Dedifferentiated amniotic fluid mesenchymal stem cell (primary cell): Measurements from ENCODE around the gene ZMYM4.
A peak's percentile ranks its signal among the peaks of the same experiment; 100 is the strongest.
"Not testable (repeated sequence)": the region's sequence is repeated elsewhere in the genome, so short reads cannot be mapped to it uniquely, and the experiment has no call there.

ENCODE experiments used
- DNase-seq: peaks from one replicate; pipeline ENCODE4 v3.0.0-alpha.2; 2016; ENCODE audit errors: extremely low spot score

ZMYM4 gene

GRCh38 chr1:35268282-35269200 is at the start of gene ZMYM4:
Gene ZMYM4, plus strand, starts transcription at chr1:35268709. Its CDS starts 338 bp downstream, at chr1:35269047.
- DNase-seq = peak; percentile 99

DNA sequence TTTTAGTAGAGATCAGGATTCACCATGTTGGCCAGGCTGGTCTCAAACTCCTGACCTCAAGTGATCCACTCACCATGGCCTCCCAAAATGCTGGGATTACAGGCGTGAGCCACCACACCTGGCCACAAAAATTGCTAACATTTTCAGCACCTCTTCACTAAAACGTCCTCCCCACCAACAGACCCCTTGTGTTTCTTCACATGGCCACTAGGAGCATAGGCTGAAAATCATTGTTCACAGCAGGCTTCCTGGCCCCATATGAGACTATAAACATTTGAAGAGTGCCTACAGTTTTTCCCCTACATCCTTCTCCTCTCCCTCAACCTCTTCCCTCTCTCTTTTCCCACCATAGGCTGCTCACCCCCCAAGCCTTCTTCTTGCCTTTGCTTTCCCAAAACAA is 47.5 kb upstream of the ZMYM4 start:
- no peak for DNase-seq

DNA sequence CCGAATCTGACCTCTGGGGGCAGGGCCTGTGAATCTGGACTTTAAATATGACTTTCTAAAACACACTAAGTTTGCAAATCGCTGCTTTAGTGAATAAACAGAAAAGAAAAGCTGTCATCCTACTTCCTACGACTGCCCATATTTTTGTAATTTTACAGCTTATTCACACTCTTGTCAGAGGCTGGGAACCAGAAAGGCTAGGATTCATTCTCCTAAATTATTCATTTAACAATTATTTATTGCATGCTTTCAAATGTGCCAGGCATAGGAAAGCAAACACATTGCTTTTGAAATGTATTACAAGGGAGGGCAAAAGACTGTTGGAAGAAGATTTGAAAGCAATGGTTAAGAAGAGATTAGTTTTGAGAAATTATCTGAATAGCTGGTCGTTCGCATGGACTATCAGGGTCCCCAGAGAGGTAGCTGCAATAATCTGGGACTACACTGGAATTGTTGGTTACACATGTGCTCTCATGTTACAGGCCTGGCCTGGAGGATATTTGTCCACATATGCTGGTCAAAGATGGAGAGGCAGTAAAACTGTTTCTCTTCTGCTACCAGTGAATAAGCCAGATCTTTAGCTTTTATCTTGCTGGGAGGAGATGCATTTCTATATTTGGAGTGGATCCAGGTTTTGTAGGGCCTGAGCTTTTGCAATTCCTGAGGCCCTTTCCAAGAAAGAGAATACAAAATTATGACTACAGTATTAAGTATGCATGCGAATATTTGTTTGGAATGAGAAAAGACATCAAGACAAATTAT is 46.0 kb upstream of the ZMYM4 start:
- DNase-seq = peak; percentile 86

DNA sequence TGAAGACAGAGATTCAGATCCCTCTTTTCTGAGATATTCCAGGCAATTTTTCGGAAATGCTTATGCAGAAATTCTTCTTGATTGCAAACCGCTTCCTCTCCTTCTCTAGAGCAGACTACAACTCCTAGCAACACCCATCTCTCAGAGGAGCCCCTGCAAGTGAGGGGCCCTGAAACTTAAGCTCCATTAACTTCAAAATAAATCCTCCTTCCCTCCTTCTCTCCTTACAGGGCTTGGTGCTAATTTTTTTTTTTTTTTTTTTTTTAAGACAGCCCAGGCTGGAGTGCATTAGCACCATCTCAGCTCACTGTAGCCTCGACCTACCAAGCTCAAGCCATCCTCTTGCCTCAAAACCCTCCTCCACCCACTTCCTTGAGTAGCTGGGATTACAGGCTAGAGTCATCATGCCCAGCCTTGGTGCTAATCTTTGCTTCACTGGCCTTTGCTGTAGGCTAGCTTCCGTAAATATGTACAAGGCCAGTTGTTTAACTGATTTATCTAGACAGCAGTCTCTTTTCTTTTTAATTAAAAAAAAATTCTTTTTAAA is 45.4 kb upstream of the ZMYM4 start:
- DNase-seq = no peak

GRCh38 chr1:35226546-35226945 is 42.0 kb upstream of the ZMYM4 start:
- no peak for DNase-seq

GRCh38 chr1:35229587-35230360 is 38.7 kb upstream of the ZMYM4 start:
- no peak for DNase-seq

DNA sequence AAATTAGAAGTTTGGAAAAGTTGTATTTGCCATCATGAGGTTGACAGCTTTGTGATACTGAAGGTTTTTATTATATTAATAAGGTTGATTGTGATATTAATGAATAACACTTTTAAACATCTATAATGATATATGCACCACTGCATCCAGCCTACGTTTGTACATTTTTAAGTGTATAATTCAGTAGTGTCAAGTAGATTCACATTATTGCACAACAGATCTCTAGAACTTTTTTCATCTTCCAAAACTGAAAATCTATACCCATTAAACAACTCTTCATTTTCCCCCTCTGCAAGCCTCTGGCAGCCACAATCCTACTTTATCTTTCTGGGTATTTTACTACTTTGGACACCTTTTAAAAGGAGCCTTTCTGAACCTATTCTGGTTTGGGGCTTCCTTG is 37.2 kb upstream of the ZMYM4 start:
- DNase-seq = no peak

GRCh38 chr1:35236772-35237171 is 31.7 kb upstream of the ZMYM4 start:
- not testable (repeated sequence) for DNase-seq

GRCh38 chr1:35243691-35244090 is 24.8 kb upstream of the ZMYM4 start:
- no peak for DNase-seq

DNA sequence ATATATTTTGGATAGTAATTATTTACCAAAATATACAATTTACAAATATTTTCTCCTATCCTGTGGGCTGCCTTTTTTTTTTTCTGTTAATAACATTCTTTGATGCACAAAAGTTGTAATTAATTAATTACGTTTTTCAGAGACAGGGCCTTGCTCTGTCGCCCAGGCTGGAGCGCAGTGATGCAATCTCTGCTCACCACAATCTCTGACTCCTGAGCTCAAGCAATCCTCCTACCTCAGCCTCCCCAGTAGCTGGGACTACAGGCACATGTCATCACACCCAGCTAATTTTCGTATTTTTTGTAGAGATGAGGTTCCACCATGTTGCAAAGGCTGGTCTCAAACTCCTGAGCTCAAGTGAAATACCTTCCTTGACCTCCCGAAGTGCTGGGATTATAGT is 21.3 kb upstream of the ZMYM4 start:
- DNase-seq = no peak

DNA sequence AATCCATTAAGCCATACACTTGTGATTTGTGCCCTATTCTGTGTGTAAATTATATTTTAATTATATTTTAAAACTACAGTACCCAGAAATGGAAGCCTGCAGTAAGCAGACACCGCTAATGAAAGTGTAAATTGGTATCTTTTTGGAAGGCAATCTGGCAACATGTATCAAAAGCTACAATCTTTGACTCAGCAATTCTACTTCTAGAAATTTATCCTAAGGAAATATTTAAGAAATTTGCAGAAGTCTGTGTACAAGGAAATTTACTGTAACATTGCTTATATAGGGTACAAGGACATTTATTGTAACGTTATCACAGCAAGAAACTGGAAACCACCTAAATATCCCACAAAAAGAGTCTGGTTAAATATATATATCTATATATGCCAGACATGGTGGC is 14.6 kb upstream of the ZMYM4 start:
- DNase-seq = no peak

DNA sequence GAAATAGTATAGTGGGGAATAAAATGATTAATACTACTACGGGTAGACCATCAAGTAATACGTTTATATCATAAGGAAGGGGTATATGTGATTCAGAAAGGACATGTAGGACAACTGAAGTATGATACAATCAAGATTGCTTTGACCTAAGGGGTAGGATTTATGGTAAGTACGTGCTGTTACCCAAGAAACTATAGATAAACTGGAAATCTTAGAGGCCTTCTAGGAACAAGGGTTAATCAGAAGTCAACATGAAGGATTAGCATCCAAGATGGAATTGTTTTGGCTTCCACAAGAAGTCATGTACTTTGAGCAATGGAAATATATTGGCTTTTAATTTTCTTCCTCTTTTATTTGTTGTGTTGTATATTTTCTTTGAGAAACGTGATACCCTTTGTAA is 13.2 kb upstream of the ZMYM4 start:
- no peak for DNase-seq

DNA sequence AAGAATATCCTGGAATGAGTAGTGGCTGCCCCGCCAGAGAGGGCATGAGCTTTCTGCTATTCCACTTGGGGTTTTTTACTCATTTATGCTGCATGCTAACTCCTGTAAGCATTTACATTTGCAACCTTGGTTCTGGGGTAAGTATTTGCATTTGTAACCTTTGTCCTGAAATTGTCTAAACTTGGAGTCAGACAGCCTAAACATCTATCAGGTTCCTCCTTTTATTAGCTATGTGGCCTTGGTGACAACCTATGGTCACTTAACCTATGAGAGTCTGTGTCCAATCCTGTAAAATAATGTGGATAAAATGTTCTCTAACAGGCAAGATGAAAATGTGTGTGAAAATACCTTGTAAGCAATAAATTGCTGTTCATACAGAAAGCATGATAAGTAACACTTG is 8.9 kb upstream of the ZMYM4 start:
- DNase-seq = no peak

GRCh38 chr1:35261412-35262120 is 6.9 kb upstream of the ZMYM4 start:
- no peak for DNase-seq

DNA sequence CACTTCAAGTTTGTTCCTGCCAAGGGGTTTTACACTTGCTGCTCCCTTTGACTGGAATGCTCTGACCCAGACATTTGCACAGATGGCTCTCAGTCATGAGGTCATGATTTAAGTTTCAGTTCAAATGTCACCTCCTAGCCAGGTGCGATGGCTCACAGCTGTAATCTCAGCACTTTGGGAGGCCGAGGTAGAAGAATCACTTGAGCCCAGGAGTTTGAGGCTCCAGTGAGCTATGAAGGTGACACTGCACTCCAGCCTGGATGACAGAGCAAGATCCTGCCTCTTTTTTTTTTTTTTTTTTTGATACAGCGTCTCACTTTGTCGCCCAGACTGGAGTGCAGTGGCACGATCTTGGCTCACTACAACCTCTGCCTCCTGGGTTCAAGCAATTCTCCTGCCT is 4.5 kb upstream of the ZMYM4 start:
- no peak for DNase-seq

DNA sequence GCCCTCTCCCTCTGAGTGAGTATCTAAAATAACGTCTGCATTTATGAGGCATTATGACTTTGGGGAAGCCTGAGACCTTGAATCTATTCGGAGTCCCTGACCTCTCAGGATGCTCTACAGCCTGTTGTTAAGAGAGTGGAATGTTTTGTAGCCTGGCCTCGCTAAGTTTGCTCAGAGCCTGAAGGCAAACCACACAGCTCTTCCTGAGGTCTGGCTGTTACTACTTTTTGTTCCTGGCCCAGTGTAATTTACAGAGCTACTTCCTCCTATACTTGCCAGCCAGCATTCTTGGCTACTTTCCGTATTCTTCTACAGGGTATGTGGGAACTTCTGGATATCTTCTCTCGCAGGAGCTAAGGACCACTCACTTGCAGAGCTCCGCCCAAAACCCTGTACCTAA is 3.6 kb upstream of the ZMYM4 start:
- DNase-seq = peak; percentile 58

DNA sequence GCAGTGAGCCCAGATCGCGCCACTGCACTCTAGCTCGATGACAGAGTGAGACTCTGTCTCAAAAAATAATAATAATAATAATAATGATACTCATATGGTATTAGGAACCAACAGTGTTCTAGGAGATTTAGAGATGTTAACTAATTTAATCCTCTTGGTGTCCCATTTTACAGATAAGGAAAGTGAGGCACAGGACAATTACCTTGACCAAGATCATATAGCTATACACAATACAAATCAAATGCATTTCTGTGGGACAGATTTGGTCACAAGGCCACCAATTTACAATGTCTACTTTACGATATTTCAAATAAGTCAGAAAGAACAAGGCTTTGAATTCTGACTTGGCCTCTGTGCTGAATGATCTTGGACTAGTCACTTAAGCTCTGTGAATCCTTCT is 2.2 kb upstream of the ZMYM4 start:
- DNase-seq = no peak

GRCh38 chr1:35269201-35269988 is 886 bp downstream of the ZMYM4 start:
- no peak for DNase-seq

- no peak for DNase-seq
Measured at GRCh38 chr1:35269989-35270289, 1.4 kb downstream of the ZMYM4 start.

DNA sequence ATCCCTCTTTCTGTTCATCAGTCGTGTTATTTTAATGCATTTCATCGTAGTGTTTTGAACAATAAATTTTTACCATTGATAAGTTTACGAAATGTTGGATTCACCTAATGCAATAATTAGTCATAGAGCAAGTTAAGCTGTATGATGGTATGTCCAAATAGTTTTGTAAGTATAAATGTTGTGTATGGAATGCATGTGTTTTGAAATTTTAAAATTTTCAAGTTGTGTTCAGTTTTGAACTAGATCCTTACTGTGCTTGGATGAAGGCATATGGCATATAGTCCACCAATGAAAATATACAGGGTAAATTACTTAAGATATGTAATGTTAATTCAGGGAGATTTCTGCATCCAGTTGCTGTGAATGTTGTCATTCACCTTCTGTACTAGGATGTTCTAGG is 2.3 kb downstream of the ZMYM4 start:
- no peak for DNase-seq

GRCh38 chr1:35274197-35274596 is 5.7 kb downstream of the ZMYM4 start:
- no peak for DNase-seq
